HG02884 (cell line): Measurements from ENCODE around the gene PRRG2.

ENCODE experiments used
- ATAC-seq: cut with Tn5 transposase; IDR thresholded peaks from one replicate; pipeline ENCODE4 v1.9.1; 2021; ENCODE audit warnings: mild to moderate bottlenecking, moderate library complexity; ENCODE audit not compliant: unreplicated experiment

Gene PRRG2

GRCh38 chr19:49636233-49636932, 55.3 kb downstream of the PRRG2 start:
- ATAC-seq, result no peak

- ATAC-seq, result no peak
Observed at GRCh38 chr19:49637821-49638738, 57.0 kb downstream of the PRRG2 start.

- ATAC-seq, result no peak
Observed at GRCh38 chr19:49639401-49640112, 58.4 kb downstream of the PRRG2 start.

GRCh38 chr19:49640113-49640898, 59.2 kb downstream of the PRRG2 start, which contains the start of gene RRAS:
Gene RRAS, minus strand, starts transcription at chr19:49640143. Its CDS starts 45 bp downstream, at chr19:49640098.
- peak; percentile 52 for ATAC-seq
